Fibroblast of villous mesenchyme (primary cell): ENCODE results near the gene PHETA1. TPM values are rescaled to one million over a fixed set of nuclear protein-coding genes. Genes with fewer than 3 reads are reported as not detected.
"Not testable (repeated sequence)": the region's sequence is repeated elsewhere in the genome, so short reads cannot be mapped to it uniquely, and the experiment has no call there.

Source experiments
- DNase-seq: peaks from one replicate; pipeline ENCODE4 v3.0.0-alpha.2; 2010; ENCODE audit warnings: low read depth
- H3K4me3 ChIP-seq: 2 replicates; pipeline ENCODE4 v1.5.1; 2011; ENCODE audit warnings: low read depth, mild to moderate bottlenecking, low read length
- CTCF ChIP-seq: IDR thresholded peaks from 2 replicates; pipeline ENCODE4 v1.5.1; 2012; ENCODE audit warnings: low read depth, mild to moderate bottlenecking, low read length; ENCODE audit not compliant: insufficient read depth
- total RNA-seq: library from RNA; depleted of rRNA; stranded (reverse); fragments of >200 nt; gene quantifications from 2 replicates; pipeline ENCODE4 v1.2.3, GENCODE V29; 2012

Gene PHETA1
- total RNA-seq, 1 donor: 15.5 TPM

DNA sequence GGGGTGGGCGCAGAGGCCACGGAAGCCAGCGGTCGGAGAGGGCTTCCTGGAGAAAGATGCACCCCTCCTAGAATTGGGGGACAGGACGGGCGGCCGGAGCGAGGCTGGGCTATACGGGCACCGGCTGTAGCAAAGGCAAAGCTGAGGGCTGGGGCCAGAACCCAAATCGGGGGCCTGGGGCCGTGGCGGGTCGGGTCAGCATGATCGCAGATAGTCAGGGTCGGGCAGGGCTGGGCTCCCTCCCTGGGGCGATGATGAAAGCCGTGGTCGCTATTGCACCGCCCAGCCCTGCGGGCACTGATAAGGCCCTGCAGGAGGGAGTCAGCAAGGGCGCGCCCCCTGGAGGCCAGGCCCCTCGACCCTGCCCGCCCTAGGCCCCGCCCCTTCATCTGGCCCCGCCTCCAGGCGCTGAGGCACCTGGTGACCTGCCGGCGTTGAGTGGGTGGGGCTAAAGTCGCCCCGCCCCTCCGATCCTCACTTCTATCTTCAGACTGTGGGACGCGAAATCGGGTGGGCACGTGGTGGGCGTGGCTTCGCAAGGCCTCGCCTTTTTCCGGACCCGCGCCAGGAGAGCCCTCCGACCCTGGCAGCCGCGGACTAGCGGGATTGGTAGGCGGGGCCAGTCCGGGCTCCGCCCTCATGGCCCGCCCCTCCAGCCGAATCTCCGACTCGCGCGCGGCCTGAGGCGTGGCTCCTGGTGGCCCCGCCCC lies 36.4 kb upstream of the PHETA1 start:
- H3K4me3 ChIP-seq: peak overlapping the region; percentile 82
- DNase-seq: peak; percentile 97
- TF ChIP-seq CTCF: peak; percentile 39

GRCh38 chr12:111404362-111405148 lies 35.7 kb upstream of the PHETA1 start:
- DNase-seq: peak; percentile 49
- TF ChIP-seq CTCF: no peak
- H3K4me3 ChIP-seq: peak overlapping the region; percentile 82

DNA sequence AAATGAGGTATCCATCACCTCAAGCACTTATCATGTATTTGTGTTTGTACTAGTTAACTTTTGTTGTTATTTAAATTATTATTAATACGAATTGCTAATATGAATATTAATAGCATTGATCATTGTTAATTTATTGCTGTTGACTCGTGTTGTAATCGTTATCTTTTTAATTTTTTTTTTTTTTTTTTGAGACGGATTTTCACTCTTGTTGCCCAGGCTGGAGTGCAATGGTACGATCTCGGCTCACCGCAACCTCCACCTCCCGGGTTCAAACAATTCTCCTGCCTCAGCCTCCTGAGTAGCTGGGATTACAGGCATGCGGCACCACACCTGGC lies 33.6 kb upstream of the PHETA1 start:
- not testable (repeated sequence) for DNase-seq, H3K4me3 ChIP-seq

GRCh38 chr12:111401167-111401605 lies 32.3 kb upstream of the PHETA1 start:
- DNase-seq: no peak
- no peak for TF ChIP-seq CTCF
- no peak overlapping the region for H3K4me3 ChIP-seq

DNA sequence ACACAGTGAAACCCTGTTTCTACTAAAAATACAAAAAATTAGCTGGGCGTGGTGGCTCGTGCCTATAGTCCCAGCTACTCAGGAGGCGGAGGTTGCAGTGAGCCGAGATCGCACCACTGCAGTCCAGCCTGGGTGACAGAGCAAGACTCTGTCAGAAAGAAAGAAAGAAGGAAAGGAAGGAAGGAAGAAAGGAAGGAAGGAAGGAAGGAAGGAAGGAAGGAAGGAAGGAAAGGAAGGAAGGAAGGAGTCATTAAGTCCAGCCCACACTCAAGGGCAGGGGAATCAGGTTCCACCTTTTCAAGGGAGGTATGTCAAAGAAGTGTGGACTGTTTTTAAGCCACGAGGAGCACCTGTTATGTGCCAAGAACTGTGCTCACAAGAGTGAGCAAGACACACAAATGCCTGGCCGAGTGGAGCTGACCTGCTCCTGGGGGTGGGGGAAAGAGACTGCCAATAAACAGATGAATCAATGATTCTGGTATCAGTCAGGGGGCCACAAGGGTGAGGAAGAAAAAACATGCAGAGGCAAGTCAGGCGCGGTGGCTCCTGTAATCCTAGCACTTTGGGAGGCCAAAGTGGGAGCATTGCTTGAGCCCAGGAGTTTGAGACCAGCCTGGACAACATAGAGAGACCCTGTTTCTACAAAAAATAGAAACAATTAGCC lies 31.0 kb upstream of the PHETA1 start:
- H3K4me3 ChIP-seq, DNase-seq: not testable (repeated sequence)

DNA sequence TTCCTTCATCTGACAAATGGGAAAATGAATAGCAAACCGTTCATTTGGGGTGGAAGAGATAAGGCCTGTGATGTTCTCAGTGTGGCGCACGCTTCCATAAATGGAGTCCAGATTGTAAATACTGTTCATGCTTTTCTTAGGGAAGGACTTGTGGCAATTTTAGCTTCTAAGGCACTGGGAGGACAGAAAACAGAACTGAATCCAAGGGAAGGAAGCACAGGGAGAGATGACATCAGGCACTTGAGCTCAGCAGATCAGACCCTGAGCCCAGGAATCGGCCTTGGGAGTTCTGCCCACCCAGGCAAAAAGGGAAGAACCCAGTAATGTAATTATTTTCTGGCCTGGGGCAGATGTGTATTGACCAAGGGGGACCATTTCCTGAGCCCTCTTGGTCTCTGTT lies 29.6 kb upstream of the PHETA1 start:
- no peak for DNase-seq

DNA sequence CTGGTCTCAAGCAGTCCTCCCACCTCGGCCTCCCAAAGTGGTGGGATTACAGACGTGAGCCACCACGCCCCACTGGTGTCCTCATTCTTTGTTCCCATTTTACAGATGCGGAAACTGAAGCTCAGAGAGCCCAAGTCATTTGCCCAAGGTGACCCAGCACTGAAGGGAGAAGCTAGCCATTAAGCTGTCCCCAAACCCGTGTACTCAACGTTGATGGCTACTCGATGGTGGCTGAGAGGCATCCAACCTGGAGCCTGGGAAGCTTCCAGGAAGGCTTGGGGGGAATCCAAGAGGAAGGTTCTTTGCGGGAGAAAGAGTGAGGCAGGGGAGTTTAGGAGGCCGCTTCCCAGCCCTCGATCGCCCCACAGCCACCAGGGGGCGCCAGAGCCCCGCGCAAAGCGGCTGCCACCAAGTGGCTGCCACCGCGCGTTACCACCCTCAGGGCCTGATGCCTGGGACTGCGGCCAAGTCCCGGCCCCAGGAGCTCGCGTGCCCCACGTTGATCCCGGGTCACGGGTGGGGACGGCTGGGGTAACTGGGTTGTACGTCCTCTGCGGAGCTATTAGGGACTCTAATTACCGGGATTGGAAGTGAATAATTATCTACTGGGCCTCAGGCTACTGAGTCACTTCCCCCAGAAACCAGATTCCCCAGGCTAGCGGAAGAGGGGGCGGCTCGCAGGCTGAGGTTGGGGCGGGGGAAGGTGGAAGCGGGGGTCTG lies 28.0 kb upstream of the PHETA1 start:
- peak; percentile 81 for DNase-seq
- peak; percentile 97 for TF ChIP-seq CTCF
- no peak overlapping the region for H3K4me3 ChIP-seq

More for the DNA sequence above, 29.6 kb upstream of the PHETA1 start:
- H3K4me3 ChIP-seq: no peak overlapping the region
- TF ChIP-seq CTCF: no peak

GRCh38 chr12:111396271-111396670 lies 27.4 kb upstream of the PHETA1 start:
- H3K4me3 ChIP-seq, DNase-seq: not testable (repeated sequence)
